HAP-1 (cell line): ENCODE measurements around the gene GNA12.

Experiments
- DNase-seq, 2 experiments: peaks; one replicate each; pipeline ENCODE4 v3.0.0-alpha.2; 2016 to 2020; ENCODE audit warnings: low spot score in 2 of 2
- H3K27me3 ChIP-seq: fragments of 250-450 bp; sonication (Bioruptor Pico); 2 replicates; pipeline ENCODE4 v1.5.1; 2020; ENCODE audit warnings: low read depth, mild to moderate bottlenecking, moderate library complexity
- H3K36me3 ChIP-seq: fragments of 250-450 bp; sonication (Bioruptor Pico); replicated peaks from 2 replicates; pipeline ENCODE4 v1.5.1; 2020; ENCODE audit warnings: mild to moderate bottlenecking
- H3K4me1 ChIP-seq: fragments of 250-450 bp; sonication (Bioruptor Pico); 2 replicates; pipeline ENCODE4 v1.5.1; 2020; ENCODE audit warnings: mild to moderate bottlenecking
- H3K4me3 ChIP-seq: fragments of 250-450 bp; sonication (Bioruptor Pico); 2 replicates; pipeline ENCODE4 v1.5.1; 2020; ENCODE audit warnings: mild to moderate bottlenecking, moderate library complexity
- H3K9me3 ChIP-seq: fragments of 250-450 bp; sonication (Bioruptor Pico); 2 replicates; pipeline ENCODE4 v1.5.1; 2020; ENCODE audit warnings: mild to moderate bottlenecking, moderate library complexity
- in situ Hi-C: fragments of 300-500 bp; cut with MboI; formaldehyde crosslinking; loops from 3 replicates; pipeline ENCODE4 v1.14.3; 2020; ENCODE audit warnings: low sequenced_read_pairs, inconsistent platforms, mixed read lengths

The GNA12 gene

GRCh38 chr7:2713370-2713769 is 130.7 kb downstream of the GNA12 start:
- in situ Hi-C loops, result no loop called here

GRCh38 chr7:2711895-2712675 is 132.0 kb downstream of the GNA12 start:
- H3K27me3 ChIP-seq, result no peaks in the 10 kb centered on the region
- H3K4me3 ChIP-seq, result no peak overlapping the region
- no peaks in the 10 kb centered on the region for H3K36me3 ChIP-seq
- H3K4me1 ChIP-seq, result no peaks in the 10 kb centered on the region
- in situ Hi-C loops, result no loop called here
- no peaks in the 10 kb centered on the region for H3K9me3 ChIP-seq
- DNase-seq, result no peak

More at GRCh38 chr7:2713370-2713769, 130.7 kb downstream of the GNA12 start:
- no peaks in the 10 kb centered on the region for H3K27me3 ChIP-seq
- H3K4me3 ChIP-seq, result no peak overlapping the region
- H3K9me3 ChIP-seq, result no peaks in the 10 kb centered on the region
- H3K36me3 ChIP-seq, result no peaks in the 10 kb centered on the region
- DNase-seq, result peak in 1 of 2 experiments; percentile 22
- no peaks in the 10 kb centered on the region for H3K4me1 ChIP-seq

- no peak overlapping the region for H3K4me3 ChIP-seq
- H3K9me3 ChIP-seq, result no peaks in the 10 kb centered on the region
- DNase-seq, result no peak
- H3K36me3 ChIP-seq, result no peaks in the 10 kb centered on the region
- no peaks in the 10 kb centered on the region for H3K4me1 ChIP-seq
- in situ Hi-C loops, result no loop called here
- no peaks in the 10 kb centered on the region for H3K27me3 ChIP-seq
Observed at GRCh38 chr7:2710901-2711551, 133.1 kb downstream of the GNA12 start.

GRCh38 chr7:2710286-2710655 is 133.8 kb downstream of the GNA12 start:
- Histone ChIP-seq H3K9me3 (no peaks in the 10 kb centered on the region), H3K36me3 (no peaks in the 10 kb centered on the region), H3K27me3 (no peaks in the 10 kb centered on the region), H3K4me3 (no peak overlapping the region), H3K4me1 (no peaks in the 10 kb centered on the region)
- in situ Hi-C loops, result no loop called here
- DNase-seq, result no peak

- peak; percentile 59 to 85 for DNase-seq
- H3K4me3 ChIP-seq, result no peak overlapping the region
- H3K27me3 ChIP-seq, result no peaks in the 10 kb centered on the region
- no peaks in the 10 kb centered on the region for H3K4me1 ChIP-seq
- in situ Hi-C loops, result loop anchor here (10.0 kb wide), 1 partner anchor 255 kb away; no protein-coding TSS in a partner anchor
- no peaks in the 10 kb centered on the region for H3K36me3 ChIP-seq
- H3K9me3 ChIP-seq, result no peaks in the 10 kb centered on the region
Observed at GRCh38 chr7:2709553-2710285, 134.4 kb downstream of the GNA12 start.

GRCh38 chr7:2708547-2709310 is 135.4 kb downstream of the GNA12 start:
- no peaks in the 10 kb centered on the region for H3K4me1 ChIP-seq
- in situ Hi-C loops, result loop anchor here (10.0 kb wide), 1 partner anchor 254 kb away; no protein-coding TSS in a partner anchor
- H3K9me3 ChIP-seq, result no peaks in the 10 kb centered on the region
- DNase-seq, result no peak
- no peak overlapping the region for H3K4me3 ChIP-seq
- H3K27me3 ChIP-seq, result no peaks in the 10 kb centered on the region
- H3K36me3 ChIP-seq, result no peaks in the 10 kb centered on the region

GRCh38 chr7:2708041-2708440 is 136.1 kb downstream of the GNA12 start:
- DNase-seq, result no peak
- Histone ChIP-seq H3K9me3 (no peaks in the 10 kb centered on the region), H3K27me3 (no peaks in the 10 kb centered on the region), H3K4me3 (no peak overlapping the region), H3K4me1 (no peaks in the 10 kb centered on the region), H3K36me3 (no peaks in the 10 kb centered on the region)
- in situ Hi-C loops, result loop anchor here (10.0 kb wide), 1 partner anchor 253 kb away; no protein-coding TSS in a partner anchor

- Histone ChIP-seq H3K27me3 (no peaks in the 10 kb centered on the region), H3K36me3 (no peaks in the 10 kb centered on the region), H3K9me3 (no peaks in the 10 kb centered on the region), H3K4me3 (no peak overlapping the region), H3K4me1 (no peaks in the 10 kb centered on the region)
- no peak for DNase-seq
- in situ Hi-C loops, result loop anchor here (10.0 kb wide), 1 partner anchor 253 kb away; no protein-coding TSS in a partner anchor
Observed at GRCh38 chr7:2707481-2707880, 136.6 kb downstream of the GNA12 start.

- in situ Hi-C loops, result loop anchor here (10.0 kb wide), 1 partner anchor 252 kb away; no protein-coding TSS in a partner anchor
- H3K36me3 ChIP-seq, result no peaks in the 10 kb centered on the region
- DNase-seq, result no peak
- H3K27me3 ChIP-seq, result no peaks in the 10 kb centered on the region
- H3K4me1 ChIP-seq, result no peaks in the 10 kb centered on the region
- H3K9me3 ChIP-seq, result no peaks in the 10 kb centered on the region
- H3K4me3 ChIP-seq, result no peak overlapping the region
Observed at GRCh38 chr7:2706685-2707126, 137.4 kb downstream of the GNA12 start.

GRCh38 chr7:2705371-2706096 is 138.6 kb downstream of the GNA12 start:
- Histone ChIP-seq H3K27me3 (no peaks in the 10 kb centered on the region), H3K4me1 (no peaks in the 10 kb centered on the region), H3K9me3 (no peaks in the 10 kb centered on the region), H3K36me3 (no peaks in the 10 kb centered on the region), H3K4me3 (no peak overlapping the region)
- no peak for DNase-seq
- in situ Hi-C loops, result loop anchor here (10.0 kb wide), 1 partner anchor 251 kb away; no protein-coding TSS in a partner anchor

- H3K4me3 ChIP-seq, result no peak overlapping the region
- no peaks in the 10 kb centered on the region for H3K4me1 ChIP-seq
- no peaks in the 10 kb centered on the region for H3K36me3 ChIP-seq
- H3K9me3 ChIP-seq, result no peaks in the 10 kb centered on the region
- no peak for DNase-seq
- in situ Hi-C loops, result loop anchor here (10.0 kb wide), 1 partner anchor 248 kb away; no protein-coding TSS in a partner anchor
- H3K27me3 ChIP-seq, result peaks cover 17% of the 10 kb centered on the region
Observed at GRCh38 chr7:2702594-2702957, 141.5 kb downstream of the GNA12 start.

- Histone ChIP-seq H3K9me3 (no peaks in the 10 kb centered on the region), H3K4me3 (no peak overlapping the region), H3K4me1 (no peaks in the 10 kb centered on the region), H3K36me3 (no peaks in the 10 kb centered on the region), H3K27me3 (peaks cover 17% of the 10 kb centered on the region)
- no peak for DNase-seq
- in situ Hi-C loops, result loop anchor here (10.0 kb wide), 1 partner anchor 247 kb away; no protein-coding TSS in a partner anchor
Observed at GRCh38 chr7:2701832-2702593, 142.1 kb downstream of the GNA12 start.
